MM.1S (cell line): ENCODE data around the gene NUAK1.

Experiments
- DNase-seq: peaks from one replicate; pipeline ENCODE4 v3.0.0-alpha.2; 2015
- H2AFZ ChIP-seq: fragments of 300-600 bp; sonication (generic); 2 replicates; pipeline ENCODE4 v1.6.0; 2016; ENCODE audit warnings: antibody characterized with exemption, low read length
- H3F3A ChIP-seq: fragments of 300-600 bp; sonication (generic); 2 replicates; pipeline ENCODE4 v1.6.1; 2016; ENCODE audit warnings: mild to moderate bottlenecking, antibody characterized with exemption, low read length, moderate library complexity, mixed read lengths; ENCODE audit not compliant: insufficient read depth
- H3K27ac ChIP-seq: fragments of 300-600 bp; sonication (generic); 2 replicates; pipeline ENCODE4 v1.5.1; 2016; ENCODE audit warnings: mild to moderate bottlenecking, low read length
- H3K27me3 ChIP-seq: fragments of 300-600 bp; sonication (generic); replicated peaks from 2 replicates; pipeline ENCODE4 v1.6.0; 2016; ENCODE audit warnings: low read length; ENCODE audit not compliant: insufficient read depth
- H3K36me3 ChIP-seq: fragments of 300-600 bp; sonication (generic); replicated peaks from 2 replicates; pipeline ENCODE4 v1.6.1; 2016; ENCODE audit warnings: mild to moderate bottlenecking, low read length, mixed read lengths; ENCODE audit not compliant: insufficient read depth
- H3K4me1 ChIP-seq: fragments of 300-600 bp; sonication (generic); 2 replicates; pipeline ENCODE4 v1.6.1; 2016; ENCODE audit warnings: low read length, mixed read lengths
- H3K4me2 ChIP-seq: fragments of 300-600 bp; sonication (generic); 2 replicates; pipeline ENCODE4 v1.6.0; 2016; ENCODE audit warnings: low read depth, low read length
- H3K4me3 ChIP-seq: fragments of 300-600 bp; sonication (generic); 2 replicates; pipeline ENCODE4 v1.5.1; 2016; ENCODE audit warnings: low read length, mixed read lengths
- H3K79me2 ChIP-seq: fragments of 300-600 bp; sonication (generic); 2 replicates; pipeline ENCODE4 v1.6.1; 2016; ENCODE audit warnings: mixed run types, low read length, mixed read lengths
- H3K9ac ChIP-seq: fragments of 300-600 bp; sonication (generic); 2 replicates; pipeline ENCODE4 v1.6.1; 2016; ENCODE audit warnings: low read length, mixed read lengths
- H3K9me2 ChIP-seq: fragments of 300-600 bp; sonication (generic); replicated peaks from 2 replicates; pipeline ENCODE4 v1.6.1; 2016; ENCODE audit warnings: mild to moderate bottlenecking, low read length, mixed read lengths; ENCODE audit not compliant: insufficient read depth
- H3K9me3 ChIP-seq: fragments of 300-600 bp; sonication (generic); replicated peaks from 2 replicates; pipeline ENCODE4 v1.6.1; 2016; ENCODE audit warnings: mild to moderate bottlenecking, low read length, mixed read lengths; ENCODE audit not compliant: insufficient read depth
- H4K20me1 ChIP-seq: fragments of 300-600 bp; sonication (generic); 2 replicates; pipeline ENCODE4 v1.6.1; 2016; ENCODE audit warnings: mild to moderate bottlenecking, low read length, moderate library complexity, mixed read lengths; ENCODE audit not compliant: insufficient read depth
- EZH2 ChIP-seq: fragments of 300-600 bp; sonication (generic); optimal IDR thresholded peaks from 2 replicates; pipeline ENCODE3; 2017; ENCODE audit warnings: low read depth, mild to moderate bottlenecking, antibody characterized with exemption, low read length, mixed read lengths
- EZH2phosphoT487 ChIP-seq: fragments of 300-600 bp; sonication (generic); IDR thresholded peaks from 2 replicates; pipeline ENCODE4 v1.6.1; 2018; ENCODE audit warnings: antibody characterized with exemption, low read length
- TF ChIP-seq, protein P1 (sequence below): fragments of 300-600 bp; sonication (generic); IDR thresholded peaks from 2 replicates; pipeline ENCODE4 v1.5.1; 2016; ENCODE audit warnings: antibody characterized with exemption, low read length, mixed read lengths

NUAK1 gene

DNA sequence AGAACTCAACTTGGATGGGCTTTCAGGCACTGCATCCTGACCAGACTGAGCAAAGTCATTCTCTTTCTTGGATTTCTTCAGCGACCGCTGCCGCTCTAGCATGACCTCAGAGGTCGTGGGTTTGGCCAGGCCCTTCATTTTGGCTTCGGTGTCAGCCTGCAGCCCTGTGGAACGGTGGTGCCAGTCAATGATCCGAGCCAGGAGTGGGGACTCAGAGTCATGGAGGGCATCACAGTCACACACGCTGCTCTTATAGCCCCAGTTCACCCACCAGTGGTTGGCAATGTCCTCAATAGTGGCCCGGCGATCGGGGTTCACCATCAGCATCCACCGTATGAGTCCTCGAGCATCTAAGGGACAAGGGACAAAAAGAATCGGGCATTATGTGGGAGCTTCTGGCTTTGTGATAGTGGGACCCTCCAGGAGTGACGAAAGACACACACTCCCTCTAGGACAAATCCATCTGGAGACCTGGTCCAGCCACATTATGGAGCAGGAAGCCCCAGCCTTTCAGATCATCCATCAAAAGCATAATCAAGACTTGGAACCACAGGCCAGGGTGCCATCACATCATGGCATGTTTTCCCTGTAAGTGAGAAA is 71.0 kb downstream of the NUAK1 start:
- Histone ChIP-seq H3K27ac (no peak overlapping the region), H3K4me3 (no peak overlapping the region), H3K79me2 (0 out of 2 replicates have a peak, but pooled peaks cover 5% of the 10 kb centered on the region), H3K36me3 (peaks cover 13% of the 10 kb centered on the region), H4K20me1 (no peaks in the 10 kb centered on the region), H3K4me2 (no peak overlapping the region), H3K9ac (no peak overlapping the region), H3K9me2 (no peaks in the 10 kb centered on the region), H3F3A (no peaks in the 10 kb centered on the region), H3K4me1 (no peaks in the 10 kb centered on the region), H3K9me3 (no peaks in the 10 kb centered on the region), H2AFZ (no peak overlapping the region), H3K27me3 (no peaks in the 10 kb centered on the region)
- TF ChIP-seq EZH2 (no peak), EZH2phosphoT487 (no peak)
- TF ChIP-seq, protein P1, sequence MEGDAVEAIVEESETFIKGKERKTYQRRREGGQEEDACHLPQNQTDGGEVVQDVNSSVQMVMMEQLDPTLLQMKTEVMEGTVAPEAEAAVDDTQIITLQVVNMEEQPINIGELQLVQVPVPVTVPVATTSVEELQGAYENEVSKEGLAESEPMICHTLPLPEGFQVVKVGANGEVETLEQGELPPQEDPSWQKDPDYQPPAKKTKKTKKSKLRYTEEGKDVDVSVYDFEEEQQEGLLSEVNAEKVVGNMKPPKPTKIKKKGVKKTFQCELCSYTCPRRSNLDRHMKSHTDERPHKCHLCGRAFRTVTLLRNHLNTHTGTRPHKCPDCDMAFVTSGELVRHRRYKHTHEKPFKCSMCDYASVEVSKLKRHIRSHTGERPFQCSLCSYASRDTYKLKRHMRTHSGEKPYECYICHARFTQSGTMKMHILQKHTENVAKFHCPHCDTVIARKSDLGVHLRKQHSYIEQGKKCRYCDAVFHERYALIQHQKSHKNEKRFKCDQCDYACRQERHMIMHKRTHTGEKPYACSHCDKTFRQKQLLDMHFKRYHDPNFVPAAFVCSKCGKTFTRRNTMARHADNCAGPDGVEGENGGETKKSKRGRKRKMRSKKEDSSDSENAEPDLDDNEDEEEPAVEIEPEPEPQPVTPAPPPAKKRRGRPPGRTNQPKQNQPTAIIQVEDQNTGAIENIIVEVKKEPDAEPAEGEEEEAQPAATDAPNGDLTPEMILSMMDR: no peak
- no peak for DNase-seq

DNA sequence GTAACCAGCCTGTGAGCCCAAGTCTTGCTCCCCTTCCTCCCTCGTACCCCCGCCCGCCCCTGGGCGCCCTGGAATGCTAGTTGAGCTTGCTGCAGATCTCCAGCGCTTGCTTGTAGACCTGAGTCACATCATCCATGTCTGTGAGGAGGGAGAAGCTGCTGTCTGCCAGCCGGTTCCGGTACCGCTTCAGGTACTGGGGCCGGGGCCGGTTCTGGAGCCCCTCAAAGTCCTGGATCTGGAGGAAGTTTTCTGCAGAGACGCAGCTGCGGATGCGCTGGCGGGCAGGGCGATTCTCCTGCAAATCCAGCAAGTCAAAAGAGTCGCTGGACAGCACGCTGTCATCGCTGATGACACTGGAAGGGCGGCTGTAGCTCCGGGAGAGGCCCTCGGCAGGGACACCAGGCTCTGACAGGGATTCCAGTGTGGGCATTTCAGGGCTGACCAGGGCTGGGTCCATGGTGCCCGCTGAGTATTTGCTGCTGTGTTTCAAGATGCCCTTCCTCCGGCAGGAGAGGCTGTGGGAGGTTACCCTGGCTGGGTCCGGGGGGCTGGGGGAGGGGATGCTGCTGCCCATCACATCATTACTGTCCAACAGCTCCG is 71.9 kb downstream of the NUAK1 start:
- Histone ChIP-seq H3K4me2 (no peak overlapping the region), H4K20me1 (no peaks in the 10 kb centered on the region), H2AFZ (no peak overlapping the region), H3K27me3 (no peaks in the 10 kb centered on the region), H3K9me2 (no peaks in the 10 kb centered on the region), H3K36me3 (peaks cover 13% of the 10 kb centered on the region), H3K4me1 (no peaks in the 10 kb centered on the region), H3K79me2 (0 out of 2 replicates have a peak, but pooled peaks cover 5% of the 10 kb centered on the region), H3K4me3 (no peak overlapping the region), H3K9ac (no peak overlapping the region), H3K27ac (no peak overlapping the region), H3F3A (no peaks in the 10 kb centered on the region), H3K9me3 (no peaks in the 10 kb centered on the region)
- no peak for DNase-seq
- TF ChIP-seq EZH2phosphoT487: no peak
- no peak for TF ChIP-seq EZH2
- TF ChIP-seq, protein P1: no peak

DNA sequence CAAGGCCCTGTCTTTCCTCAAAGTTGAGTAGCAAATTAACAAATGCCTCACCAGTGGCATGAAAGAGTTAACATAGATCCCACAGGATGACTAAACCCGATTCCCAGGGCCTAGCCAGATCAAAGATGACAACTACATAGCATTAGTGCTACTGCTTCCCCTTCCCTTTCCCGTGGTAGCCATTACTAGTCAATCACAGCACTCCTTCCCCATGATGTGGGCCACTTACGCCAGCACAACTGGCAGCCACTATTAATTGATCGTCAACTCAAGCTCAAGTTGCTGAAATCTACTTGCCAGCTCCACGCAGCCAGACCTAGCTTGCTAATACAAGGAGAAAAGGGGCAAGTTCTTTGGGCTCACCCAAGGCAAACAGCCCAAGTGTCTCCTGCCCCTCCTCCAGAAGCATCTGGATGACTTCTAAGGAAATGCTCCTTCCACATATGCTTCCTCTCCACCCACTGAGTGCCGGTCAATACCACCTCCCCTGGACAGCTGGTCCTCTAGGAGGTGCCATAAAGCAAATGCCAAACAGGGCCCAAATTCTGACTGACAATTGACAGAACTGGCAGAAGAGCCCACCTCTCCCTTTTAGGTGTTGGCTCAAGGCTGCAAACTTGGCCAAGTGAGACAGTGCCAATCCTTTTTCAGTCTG is 72.6 kb downstream of the NUAK1 start:
- Histone ChIP-seq H4K20me1 (no peaks in the 10 kb centered on the region), H3K9me2 (no peaks in the 10 kb centered on the region), H3K4me2 (no peak overlapping the region), H2AFZ (no peak overlapping the region), H3K79me2 (0 out of 2 replicates have a peak, but pooled peaks cover 3% of the 10 kb centered on the region), H3K9ac (no peak overlapping the region), H3K27ac (no peak overlapping the region), H3K9me3 (no peaks in the 10 kb centered on the region), H3K36me3 (peaks cover 13% of the 10 kb centered on the region), H3K4me1 (no peaks in the 10 kb centered on the region), H3K27me3 (no peaks in the 10 kb centered on the region), H3F3A (no peaks in the 10 kb centered on the region), H3K4me3 (no peak overlapping the region)
- TF ChIP-seq, protein P1: no peak
- TF ChIP-seq EZH2 (no peak), EZH2phosphoT487 (no peak)
- no peak for DNase-seq
